Right lobe of liver (tissue), 6 donors: ENCODE data around the gene MTUS2. TPM values are rescaled to one million over a fixed set of nuclear protein-coding genes. Genes with fewer than 3 reads are reported as not detected.

Source experiments
- ATAC-seq, 4 donors: fragments of 200-7000 bp; cut with Tn5 transposase; one replicate each; pipeline ENCODE4 v1.9.1; 2020; ENCODE audit warnings: mild to moderate bottlenecking in 4 of 4, moderate library complexity in 4 of 4
- DNase-seq, 3 donors: peaks; one replicate each; pipeline ENCODE4 v3.0.0-alpha.2; 2020
- H3K27ac ChIP-seq, 3 donors: fragments of 200-600 bp; one replicate each; pipeline ENCODE4 v1.8.0; 2022
- H3K27me3 ChIP-seq, 2 donors: fragments of 200-600 bp; one replicate each; pipeline ENCODE4 v1.8.0; 2022
- H3K36me3 ChIP-seq, 4 donors: fragments of 200-600 bp; sonication (generic) in 1 of 4; one replicate each; pipeline versions ENCODE4 v1.5.1 to v1.8.0; 2017 to 2022; ENCODE audit warnings: control low read depth in 1 of 4
- H3K4me1 ChIP-seq, 4 donors: fragments of 200-600 bp; sonication (generic) in 1 of 4; one replicate each; pipeline versions ENCODE4 v1.5.1 to v1.8.0; 2017 to 2022; ENCODE audit warnings: control low read depth in 1 of 4
- H3K4me3 ChIP-seq, 3 donors: fragments of 200-600 bp; one replicate each; pipeline ENCODE4 v1.8.0; 2022
- H3K9me3 ChIP-seq, 4 donors: fragments of 200-600 bp; sonication (generic) in 1 of 4; one replicate each; pipeline versions ENCODE4 v1.5.1 to v1.8.0; 2017 to 2022; ENCODE audit warnings: control low read depth in 1 of 4
- POLR2A ChIP-seq: fragments of 450-650 bp; IDR thresholded peaks from one replicate; pipeline ENCODE4 v1.6.1; 2017; ENCODE audit warnings: antibody characterized with exemption, mild to moderate bottlenecking
- WGBS: methylation state at CpG from one replicate; pipeline ENCODE4 v1.1.6; 2018; ENCODE audit warnings: low coverage, low lambda C conversion rate; ENCODE audit not compliant: insufficient coverage; ENCODE audit errors: missing lambda C conversion rate; 5-methylcytosine and 5-hydroxymethylcytosine counted together
- intact Hi-C, 2 donors: fragments of 100-400 bp; cut with DNase I; formaldehyde crosslinking; loops; one replicate each; pipeline versions ENCODE4 v1.11.2 to v1.14.1; 2022
- total RNA-seq, 6 experiments: library from RNA; depleted of rRNA in 2 of 6; stranded (reverse); fragments of >200 nt in 2 of 6; fragmentation: NEBNext Ultra II Directional in 3 of 6; extraction: Animal tissue kit (Norgen Biotek cat#: 25700) in 3 of 6; gene quantifications; one replicate each; pipeline versions ENCODE4 v1.1.0 to v1.2.4, GENCODE V29; 2016 to 2023
- TF ChIP-seq, protein P1 (sequence below), 4 donors: fragments of 200-600 bp in 3 of 4; fragments of 450-650 bp in 1 of 4; IDR thresholded peaks; one replicate each; pipeline versions ENCODE4 v1.5.1 to v1.8.0; 2016 to 2022; ENCODE audit warnings: antibody characterized with exemption in 4 of 4, mild to moderate bottlenecking in 2 of 4
- donor health status: DM: no; HTN: yes; CAD: no.
- donor health status: DM: no; HTN: no; CAD: no.
- donor health status: DM: no; HTN: no; CAD: no.
- donor health status: DM: no; HTN: yes; CAD: no.
- donor health status: DM: no; HTN: yes; CAD: no.

The MTUS2 gene
- total RNA-seq, 6 experiments from 2014 or later = 0.15 to 2.2 (median 0.98) TPM

GRCh38 chr13:28796938-28797257 is 23.2 kb upstream of the MTUS2 start:
- 91% methylated on average over 1 of the region's 1 CpG for WGBS
- Histone ChIP-seq H3K36me3 (no peaks in the 10 kb centered on the region), H3K4me3 (no peak overlapping the region), H3K9me3 (no peaks in the 10 kb centered on the region), H3K27ac (no peak overlapping the region), H3K27me3 (no peaks in the 10 kb centered on the region), H3K4me1 (peaks cover 0 to 11% (median 3%) of the 10 kb centered on the region in 4 donors)
- no peak for ATAC-seq
- intact Hi-C loops = loop anchor here (10.0 kb wide), 1 partner anchor 112 kb away; no protein-coding TSS in a partner anchor
- TF ChIP-seq, protein P1, sequence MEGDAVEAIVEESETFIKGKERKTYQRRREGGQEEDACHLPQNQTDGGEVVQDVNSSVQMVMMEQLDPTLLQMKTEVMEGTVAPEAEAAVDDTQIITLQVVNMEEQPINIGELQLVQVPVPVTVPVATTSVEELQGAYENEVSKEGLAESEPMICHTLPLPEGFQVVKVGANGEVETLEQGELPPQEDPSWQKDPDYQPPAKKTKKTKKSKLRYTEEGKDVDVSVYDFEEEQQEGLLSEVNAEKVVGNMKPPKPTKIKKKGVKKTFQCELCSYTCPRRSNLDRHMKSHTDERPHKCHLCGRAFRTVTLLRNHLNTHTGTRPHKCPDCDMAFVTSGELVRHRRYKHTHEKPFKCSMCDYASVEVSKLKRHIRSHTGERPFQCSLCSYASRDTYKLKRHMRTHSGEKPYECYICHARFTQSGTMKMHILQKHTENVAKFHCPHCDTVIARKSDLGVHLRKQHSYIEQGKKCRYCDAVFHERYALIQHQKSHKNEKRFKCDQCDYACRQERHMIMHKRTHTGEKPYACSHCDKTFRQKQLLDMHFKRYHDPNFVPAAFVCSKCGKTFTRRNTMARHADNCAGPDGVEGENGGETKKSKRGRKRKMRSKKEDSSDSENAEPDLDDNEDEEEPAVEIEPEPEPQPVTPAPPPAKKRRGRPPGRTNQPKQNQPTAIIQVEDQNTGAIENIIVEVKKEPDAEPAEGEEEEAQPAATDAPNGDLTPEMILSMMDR (IDR thresholded peaks at IDR 0.05) = no peak
- TF ChIP-seq POLR2A = no peak
- DNase-seq = no peak

- no peak for TF ChIP-seq POLR2A
- TF ChIP-seq, protein P1 (IDR thresholded peaks at IDR 0.05) = peak; percentile 54 to 75 (median 70)
- Histone ChIP-seq H3K36me3 (no peaks in the 10 kb centered on the region), H3K9me3 (no peaks in the 10 kb centered on the region), H3K27me3 (no peaks in the 10 kb centered on the region), H3K27ac (no peak overlapping the region), H3K4me1 (no peaks in the 10 kb centered on the region), H3K4me3 (no peak overlapping the region)
- ATAC-seq (peak; percentile 76 to 90 (median 87)), DNase-seq (peak; percentile 61 to 77 (median 74))
- WGBS = 42% methylated on average over 11 of the region's 11 CpGs
- intact Hi-C loops = no loop called here
Observed at GRCh38 chr13:28805193-28805819, 14.8 kb upstream of the MTUS2 start.

GRCh38 chr13:28817204-28817603 is 2.9 kb upstream of the MTUS2 start:
- Histone ChIP-seq H3K27ac (no peak overlapping the region), H3K27me3 (no peaks in the 10 kb centered on the region), H3K4me3 (no peak overlapping the region), H3K36me3 (no peaks in the 10 kb centered on the region), H3K4me1 (peaks cover 0 to 7% (median 0%) of the 10 kb centered on the region in 4 donors), H3K9me3 (peaks cover 0 to 5% (median 0%) of the 10 kb centered on the region in 4 donors)
- TF ChIP-seq, protein P1 (IDR thresholded peaks at IDR 0.05) = no peak
- TF ChIP-seq POLR2A = no peak
- no peak for DNase-seq
- no CpG with 5 or more reads among the region's 2 CpGs for WGBS
- ATAC-seq = no peak
- intact Hi-C loops = loop anchor here in 1 of 2 donors (10.0 kb wide), 1 partner anchor 548 kb away; no protein-coding TSS in a partner anchor

- Histone ChIP-seq H3K36me3 (no peaks in the 10 kb centered on the region), H3K27me3 (no peaks in the 10 kb centered on the region), H3K4me1 (peaks cover 0 to 7% (median 0%) of the 10 kb centered on the region in 4 donors), H3K9me3 (peaks cover 0 to 5% (median 0%) of the 10 kb centered on the region in 4 donors), H3K27ac (no peak overlapping the region), H3K4me3 (peak overlapping the region; percentile 30 to 38 (median 33))
- 5% methylated on average over 17 of the region's 29 CpGs for WGBS
- DNase-seq = peak in 1 of 3 donors; percentile 32
- intact Hi-C loops = loop anchor here in 1 of 2 donors (10.0 kb wide), 1 partner anchor 546 kb away; no protein-coding TSS in a partner anchor
- TF ChIP-seq, protein P1 (IDR thresholded peaks at IDR 0.05) = no peak
- no peak for TF ChIP-seq POLR2A
- peak; percentile 48 to 59 (median 54) for ATAC-seq
Observed at GRCh38 chr13:28819046-28819730, 951 bp upstream of the MTUS2 start.
